WTC11 (cell line): ENCODE results near the gene C8B.

Experiments used
- E2F4 ChIP-seq: sonication (generic); formaldehyde crosslinking; IDR thresholded peaks from 2 replicates; pipeline ENCODE4 v1.8.1; 2022; ENCODE audit warnings: low read depth, mild to moderate bottlenecking, moderate library complexity, missing genetic modification reagents, borderline replicate concordance
- PRDM15 ChIP-seq: sonication (generic); formaldehyde crosslinking; IDR thresholded peaks from 2 replicates; pipeline ENCODE4 v1.8.0; 2022; ENCODE audit warnings: missing genetic modification reagents
- TEAD4 ChIP-seq: sonication (generic); formaldehyde crosslinking; IDR thresholded peaks from 2 replicates; pipeline ENCODE4 v1.8.0; 2022; ENCODE audit warnings: mild to moderate bottlenecking, missing genetic modification reagents

- no peak for TF ChIP-seq TEAD4 (CRISPR knock-in tag)
- TF ChIP-seq E2F4 (CRISPR knock-in tag) = no peak
- TF ChIP-seq PRDM15 (CRISPR knock-in tag) = no peak
These were observed 45.2 kb downstream of the C8B start for GRCh38 chr1:56920591-56921001.
